C1 segment of cervical spinal cord (tissue), 14 donors: Measurements from ENCODE around the gene EBPL.
A peak's percentile ranks its signal among the peaks of the same experiment; 100 is the strongest.

Experiments
- DNase-seq, 14 donors: peaks; one replicate each; lab custom pipeline; 2025; lab: John Stamatoyannopoulos, UW

Gene EBPL

DNA sequence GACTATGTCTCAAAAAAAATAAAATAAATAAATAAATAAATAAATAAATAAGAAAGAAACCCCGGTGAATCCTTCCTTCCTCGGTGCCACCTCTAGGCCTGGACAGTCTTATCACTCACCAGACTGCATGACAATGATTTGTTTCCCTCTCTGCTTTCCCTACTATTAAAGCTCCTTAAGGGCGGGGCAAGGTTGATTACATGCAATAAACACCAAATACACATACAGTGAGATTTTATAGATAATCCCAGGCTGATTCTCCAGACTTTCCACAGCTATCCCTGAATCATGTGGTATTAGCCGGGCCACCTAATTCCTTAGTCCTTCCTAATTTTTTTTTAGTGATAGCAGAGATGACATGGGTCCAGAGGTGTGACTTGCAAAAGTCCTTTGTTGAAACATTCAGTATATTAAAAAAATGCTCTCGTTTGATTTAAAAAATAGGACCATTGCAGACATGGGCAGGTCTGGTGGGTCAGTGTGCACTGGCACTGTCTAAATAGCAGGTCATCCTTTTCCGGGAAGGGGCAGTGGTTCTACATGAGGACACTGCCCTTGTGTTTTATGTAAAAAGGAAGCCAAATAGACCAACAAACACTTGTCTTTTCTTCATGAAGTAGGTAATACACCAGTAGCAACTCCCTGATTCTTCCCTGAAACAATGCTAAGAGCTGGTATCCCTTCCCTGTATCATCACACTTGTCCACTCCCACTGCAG is 14.5 kb downstream of the EBPL start:
- DNase-seq, result no peak

- DNase-seq, result no peak
Measured at GRCh38 chr13:49670828-49671227, 20.5 kb downstream of the EBPL start.

DNA sequence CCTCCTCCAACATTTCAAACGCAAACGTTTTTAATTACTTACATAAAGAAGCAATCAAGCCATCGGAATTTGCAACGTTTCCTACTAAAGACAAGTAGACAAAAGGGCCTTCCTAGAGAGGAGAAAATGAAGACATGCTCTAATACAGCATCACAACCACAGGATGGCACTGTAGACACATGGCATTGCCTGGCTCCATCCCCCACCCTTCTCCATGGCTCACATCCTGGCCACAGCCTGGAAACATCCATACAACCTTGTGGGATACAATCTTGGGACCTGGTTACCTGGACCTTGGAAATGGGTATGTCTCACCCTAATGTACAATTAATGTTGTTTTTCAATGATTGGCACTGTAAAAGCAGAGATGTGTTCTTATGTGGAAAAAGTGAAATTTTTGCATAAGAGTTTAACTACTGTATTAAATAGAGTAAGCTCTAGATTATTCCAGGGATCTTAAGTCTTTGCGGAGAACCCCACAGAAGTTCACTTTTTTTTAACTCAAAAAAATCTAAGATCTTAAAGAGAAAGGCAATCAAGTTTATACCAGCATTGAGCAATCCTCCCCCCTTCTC is 21.5 kb downstream of the EBPL start:
- DNase-seq, result peak in 11 of 14 donors; percentile 2 to 52 (median 20)

DNA sequence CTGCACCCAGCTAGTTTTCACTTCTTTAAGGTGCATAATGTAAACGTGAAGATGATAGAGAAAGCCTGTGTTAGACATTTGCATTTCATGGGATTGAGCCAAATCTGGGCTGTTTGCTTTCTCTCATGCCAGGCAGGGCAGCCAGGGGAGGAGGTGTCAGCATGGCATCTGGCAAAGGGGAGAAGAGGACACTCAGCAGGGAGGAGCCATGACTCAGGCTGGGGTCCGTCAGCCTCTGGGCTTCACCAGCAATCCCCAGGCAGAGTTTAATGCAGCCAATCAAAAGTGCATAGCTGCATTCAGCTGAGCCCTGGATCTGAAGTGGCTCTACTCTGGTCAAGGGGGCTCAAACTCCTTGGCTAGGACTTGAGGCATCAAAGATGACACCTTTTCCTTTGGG is 23.5 kb downstream of the EBPL start:
- no peak for DNase-seq

GRCh38 chr13:49664606-49665005 is 26.7 kb downstream of the EBPL start:
- no peak for DNase-seq

GRCh38 chr13:49657241-49657641 is 34.0 kb downstream of the EBPL start:
- peak in 1 of 14 donors; percentile 13 for DNase-seq

DNA sequence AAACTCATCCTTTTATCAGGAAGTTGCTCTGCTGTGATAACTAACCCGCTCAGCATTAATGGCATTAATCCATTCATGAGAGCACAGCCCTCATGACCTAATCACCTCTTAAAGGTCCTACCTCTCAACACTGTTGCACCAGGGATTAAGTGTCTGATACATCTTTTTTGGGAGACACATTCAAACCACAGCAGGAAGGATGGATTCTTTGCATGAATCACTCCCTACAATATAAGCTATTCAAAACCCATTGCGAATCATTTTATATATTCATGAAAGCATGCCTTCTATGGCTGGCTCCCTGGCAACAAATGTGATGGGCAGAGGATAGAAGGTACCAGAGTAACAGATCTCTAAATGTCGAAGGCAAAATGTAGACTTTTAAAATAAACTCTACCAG is 35.4 kb downstream of the EBPL start:
- no peak for DNase-seq

GRCh38 chr13:49654011-49654410 is 37.3 kb downstream of the EBPL start:
- no peak for DNase-seq

- no peak for DNase-seq
Measured at GRCh38 chr13:49653478-49653877, 37.8 kb downstream of the EBPL start.

- no peak for DNase-seq
Measured at GRCh38 chr13:49652355-49653305, 38.7 kb downstream of the EBPL start.

DNA sequence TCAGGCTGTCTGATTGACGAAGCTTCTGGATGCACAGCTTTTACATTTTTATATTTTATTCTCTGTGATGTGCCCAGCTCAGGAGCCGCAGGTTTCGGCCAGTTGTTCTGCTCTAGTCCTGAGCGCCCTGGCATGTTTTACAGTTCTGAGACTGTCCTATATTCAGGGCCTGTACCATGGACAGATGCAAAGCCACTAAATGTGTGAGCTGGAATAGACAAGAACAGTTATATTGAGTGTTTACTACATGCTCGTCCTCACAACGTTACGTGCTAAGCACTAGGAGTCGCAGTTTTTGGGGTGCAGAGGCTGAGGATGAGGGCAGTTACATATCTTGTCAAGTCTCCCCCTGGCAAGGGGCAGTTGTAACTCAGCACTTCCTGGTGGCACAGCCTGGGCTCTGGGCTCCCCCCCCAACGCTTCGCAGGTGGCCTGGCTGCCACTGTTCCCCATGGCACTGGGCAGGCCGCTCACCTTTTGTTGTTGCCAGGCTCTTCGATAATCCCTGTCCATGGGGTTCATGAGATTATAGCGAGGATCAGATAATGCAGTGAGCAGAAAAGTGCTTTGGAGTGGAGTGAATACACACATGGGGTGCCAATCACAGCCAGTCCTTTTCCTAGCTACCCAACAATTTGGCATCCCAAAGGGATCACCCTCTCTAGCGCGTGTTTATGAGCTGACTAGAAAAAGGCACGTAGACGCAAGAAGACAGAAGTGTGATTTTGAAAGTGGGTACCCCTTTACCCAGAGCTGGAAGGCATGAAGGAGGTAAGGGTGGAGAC is 39.5 kb downstream of the EBPL start:
- DNase-seq, result no peak

DNA sequence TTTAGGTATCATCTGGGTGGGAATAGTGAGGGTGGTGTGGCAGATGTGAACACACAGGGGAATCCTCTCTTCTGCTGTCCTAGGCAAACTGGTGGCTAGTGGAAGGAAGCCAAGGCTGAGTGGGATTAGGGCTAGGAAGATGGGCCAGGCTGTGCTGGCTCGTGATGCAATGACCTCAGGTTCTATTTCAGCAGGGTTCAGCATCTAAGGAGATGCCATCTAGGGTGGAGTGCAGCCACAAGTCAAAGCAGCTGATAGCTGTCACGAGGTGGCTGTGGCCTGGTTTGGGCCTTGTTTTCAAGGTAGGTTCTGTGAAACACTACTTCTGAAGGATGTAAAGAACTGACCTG is 41.3 kb downstream of the EBPL start:
- no peak for DNase-seq

DNA sequence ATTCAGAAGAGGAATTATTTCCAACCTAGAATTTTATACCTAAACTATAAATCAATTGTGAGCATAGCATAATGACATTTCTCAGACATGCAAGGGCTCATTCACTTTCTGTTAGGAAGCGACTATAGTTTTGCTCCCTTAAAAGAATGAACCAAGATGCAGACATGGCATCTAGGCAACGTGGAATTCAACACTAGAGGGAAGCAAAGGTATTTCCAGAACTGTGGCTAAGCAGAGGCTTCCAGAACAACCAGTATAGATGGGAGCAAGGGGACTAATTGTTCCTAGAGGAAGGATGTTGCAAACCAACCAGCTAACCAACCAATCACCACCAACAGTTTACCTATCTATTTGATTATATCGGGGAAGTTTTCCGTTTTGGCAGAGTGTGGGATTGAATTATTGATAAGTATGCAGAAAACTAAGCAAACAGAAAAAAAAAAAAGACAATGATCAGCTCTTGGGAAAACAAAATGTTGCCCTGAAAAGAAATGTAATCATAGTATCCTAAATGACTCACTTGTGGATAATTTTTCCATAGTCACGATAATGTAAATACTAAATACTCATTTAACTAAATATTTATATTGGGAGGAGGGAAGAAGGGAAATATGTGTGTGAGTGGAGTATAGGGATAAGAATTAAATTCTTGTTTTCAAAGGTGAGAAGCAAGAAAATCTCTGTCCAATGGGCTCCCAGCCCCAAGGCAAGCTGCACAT is 41.9 kb downstream of the EBPL start:
- DNase-seq, result no peak

GRCh38 chr13:49646688-49647087 is 44.6 kb downstream of the EBPL start:
- no peak for DNase-seq

DNA sequence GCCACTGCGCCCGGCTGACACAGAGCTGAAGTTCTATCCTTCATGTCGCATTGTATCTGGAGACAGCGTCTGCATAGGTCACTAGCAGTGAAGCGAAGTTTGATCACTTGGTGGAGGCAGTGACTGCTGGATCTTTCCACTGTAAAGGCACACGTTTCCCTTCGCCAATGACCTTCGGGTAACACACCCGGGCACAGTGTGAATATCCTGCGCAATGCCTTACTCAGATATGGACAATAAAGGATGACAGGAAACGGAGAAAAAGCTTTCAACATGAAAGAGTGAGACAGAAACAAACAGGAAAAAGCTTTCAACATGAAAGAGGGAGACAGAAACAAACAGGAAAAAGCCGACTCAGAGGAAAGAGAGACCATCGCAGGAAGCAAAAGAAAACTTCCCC is 45.8 kb downstream of the EBPL start:
- no peak for DNase-seq

DNA sequence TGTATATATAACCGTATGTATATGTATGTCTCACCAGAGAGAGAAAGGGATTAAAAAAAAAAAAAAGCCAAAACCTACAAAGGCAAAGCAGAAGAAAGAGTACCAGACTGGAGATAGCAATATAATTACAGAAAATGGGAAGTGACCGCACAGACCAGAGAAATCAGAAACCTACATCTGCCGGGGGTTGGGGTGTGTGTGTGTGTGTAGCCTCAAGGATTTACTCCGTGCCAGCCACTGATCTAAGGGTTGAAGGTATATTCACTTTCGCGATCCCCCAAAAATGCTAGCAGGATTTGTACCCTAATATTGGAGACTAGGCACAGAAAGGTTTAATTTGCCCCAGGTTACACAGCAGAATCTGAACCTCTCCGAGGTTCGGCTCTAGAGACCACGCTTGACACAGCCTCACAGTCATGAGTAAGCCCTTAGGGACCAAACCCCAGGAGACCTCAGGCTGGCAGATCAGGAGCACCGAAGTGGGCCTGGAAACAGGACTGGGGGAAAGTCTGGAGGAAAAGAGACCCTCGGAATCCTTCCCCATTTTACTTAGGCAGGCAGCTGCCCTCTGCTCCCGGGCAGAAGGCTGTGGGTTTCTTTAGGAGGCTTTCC is 48.1 kb downstream of the EBPL start:
- peak in 1 of 14 donors; percentile 4 for DNase-seq

GRCh38 chr13:49641801-49642291 is 49.4 kb downstream of the EBPL start:
- DNase-seq, result peak in 6 of 14 donors; percentile 6 to 39 (median 18)

DNA sequence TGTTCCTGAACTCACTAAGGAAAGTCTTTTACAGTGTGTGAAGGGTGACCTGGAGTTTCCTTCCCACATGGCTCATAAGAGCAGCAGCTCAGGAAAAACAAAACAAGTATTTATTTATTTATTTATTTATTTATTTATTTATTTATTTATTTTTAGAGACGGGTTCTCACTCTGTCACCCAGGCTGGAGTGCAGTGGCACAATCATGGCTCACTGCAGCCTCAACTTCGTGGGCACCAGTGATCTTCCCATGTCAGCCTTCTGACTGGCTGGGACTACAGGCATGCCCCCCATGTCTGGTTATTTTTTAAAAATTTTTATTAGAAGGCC is 52.6 kb downstream of the EBPL start:
- no peak for DNase-seq

- DNase-seq, result no peak
Measured at GRCh38 chr13:49638030-49638743, 53.1 kb downstream of the EBPL start.

DNA sequence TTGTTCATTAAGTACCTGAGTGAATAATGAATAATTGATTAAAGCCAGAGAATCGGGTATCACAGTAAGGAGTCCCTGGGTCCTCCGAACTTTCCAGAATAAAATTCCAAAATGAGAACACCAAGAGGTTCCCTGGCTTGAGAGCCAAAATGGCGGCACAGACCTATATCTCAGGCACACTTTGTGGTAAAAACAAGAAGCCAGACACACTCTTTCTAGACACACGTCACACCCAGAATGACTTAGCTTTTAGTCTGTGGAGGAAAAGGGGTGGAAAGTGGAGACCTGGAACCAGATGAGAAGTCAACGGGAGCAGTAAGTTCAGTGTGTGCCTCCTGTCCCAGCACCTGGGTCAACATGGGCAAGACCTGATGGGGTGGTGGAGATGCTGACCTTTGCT is 54.6 kb downstream of the EBPL start:
- no peak for DNase-seq
